ENCODE measurements around the gene ITIH2.

- TF ChIP-seq RFX5 (IDR thresholded peaks at IDR 0.05) (no peak), CTCF (IDR thresholded peaks at IDR 0.05) (no peak), ZC3H11A (IDR thresholded peaks at IDR 0.05) (no peak), RAD21 (conservative IDR thresholded peaks at IDR 0.05 in 1 of 2, IDR thresholded peaks at IDR 0.05 in 1 of 2) (no peak), REST (IDR thresholded peaks at IDR 0.05) (no peak), POLR2AphosphoS2 (conservative IDR thresholded peaks at IDR 0.05; ENCODE audit: low read length) (no peak), EHMT2 (IDR thresholded peaks at IDR 0.05; ENCODE audit: low read depth) (no peak), POLR2A (IDR thresholded peaks at IDR 0.05; ENCODE audit: low read length) (no peak), PHF8 (IDR thresholded peaks at IDR 0.05; ENCODE audit: borderline replicate concordance, low read depth) (no peak), EP300 (IDR thresholded peaks at IDR 0.05) (no peak), MAFK (IDR thresholded peaks at IDR 0.05; ENCODE audit: partially characterized antibody) (no peak), HES2 (IDR thresholded peaks at IDR 0.05) (no peak), SREBF2 (IDR thresholded peaks at IDR 0.05) (no peak)
These were observed 13.5 kb upstream of the ITIH2 start for GRCh38 chr10:7689591-7689990.

Measured in A549 (cell line).